Breast epithelium (tissue), 4 donors: ENCODE results near the gene GHR. TPM values are rescaled to one million over a fixed set of nuclear protein-coding genes. Genes with fewer than 3 reads are reported as not detected.

Experiments used
- DNase-seq, 2 donors: peaks; one replicate each; pipeline ENCODE4 v3.0.0-alpha.2; 2019; ENCODE audit warnings: low spot score in 2 of 2
- H3K27ac ChIP-seq, 2 donors: fragments of 200-600 bp; sonication (generic) in 1 of 2; one replicate each; pipeline ENCODE4 v1.5.1; 2016 to 2019; ENCODE audit warnings: mild to moderate bottlenecking in 1 of 2
- H3K27me3 ChIP-seq, 2 donors: fragments of 200-600 bp; sonication (generic) in 1 of 2; one replicate each; pipeline versions ENCODE4 v1.5.1 to v1.6.0; 2017 to 2019; ENCODE audit warnings: control low read depth in 1 of 2, mild to moderate bottlenecking in 1 of 2
- H3K36me3 ChIP-seq: fragments of 200-600 bp; one replicate; pipeline ENCODE4 v1.5.1; 2019
- H3K4me1 ChIP-seq, 2 donors: fragments of 200-600 bp; sonication (generic); one replicate each; pipeline ENCODE4 v1.5.1; 2016 to 2019; ENCODE audit warnings: control low read depth in 1 of 2
- H3K4me3 ChIP-seq, 3 donors: fragments of 200-600 bp; sonication (generic); 1 replicate in 2 of 3; 2 replicates in 1 of 3; pipeline ENCODE4 v1.5.1; 2016 to 2019; ENCODE audit warnings: mild to moderate bottlenecking in 3 of 3, moderate library complexity in 2 of 3
- H3K9me3 ChIP-seq, 2 donors: fragments of 200-600 bp; sonication (generic) in 1 of 2; one replicate each; pipeline ENCODE4 v1.5.1; 2016 to 2019; ENCODE audit warnings: control low read depth in 1 of 2
- POLR2A ChIP-seq: fragments of 450-650 bp; IDR thresholded peaks from one replicate; pipeline ENCODE4 v1.6.1; 2016; ENCODE audit warnings: antibody characterized with exemption, mild to moderate bottlenecking, moderate library complexity
- POLR2AphosphoS5 ChIP-seq, 3 donors: sonication (generic); formaldehyde crosslinking; IDR thresholded peaks; one replicate each; pipeline ENCODE4 v1.6.1; 2017; ENCODE audit warnings: antibody characterized with exemption in 3 of 3
- intact Hi-C: fragments of 100-400 bp; cut with DNase I; formaldehyde crosslinking; loops from one replicate; pipeline ENCODE4 v1.15.1; 2023; ENCODE audit warnings: low total_unique reads
- total RNA-seq, 3 donors: library from RNA; depleted of rRNA; stranded (reverse); fragments of >200 nt; gene quantifications; one replicate each; pipeline ENCODE4 v1.1.0, GENCODE V29; 2016
- TF ChIP-seq, protein P1 (sequence below), 3 donors: fragments of 450-650 bp; IDR thresholded peaks; one replicate each; pipeline ENCODE4 v1.5.1; 2016 to 2017; ENCODE audit warnings: antibody characterized with exemption in 3 of 3, mild to moderate bottlenecking in 3 of 3, moderate library complexity in 3 of 3

The GHR gene
- total RNA-seq, 3 donors from 2014 or later, result 25.6 to 234 (median 26.5) TPM

DNA sequence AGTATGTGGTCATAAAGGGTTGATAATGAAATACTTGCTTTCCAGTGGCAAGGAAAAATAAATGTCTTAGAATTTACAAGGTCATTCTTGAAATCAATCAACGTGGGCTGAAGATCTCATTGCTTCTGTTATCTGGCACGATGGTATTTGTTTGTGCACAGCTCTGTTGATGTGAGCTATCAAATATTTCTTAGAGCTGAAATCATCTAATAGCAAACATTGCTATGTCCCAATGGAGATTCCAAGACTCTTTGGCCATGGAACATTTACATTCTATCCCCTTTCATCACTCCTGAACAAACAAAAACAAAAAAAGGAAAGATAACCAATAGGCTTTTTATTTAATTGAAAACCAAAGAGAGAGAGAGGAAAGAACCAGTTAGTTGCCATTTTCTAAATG is 221.9 kb downstream of the GHR start:
- H3K27me3 ChIP-seq, result no peaks in the 10 kb centered on the region
- no peaks in the 10 kb centered on the region for H3K36me3 ChIP-seq
- intact Hi-C loops, result loop anchor here (2.0 kb wide), 1 partner anchor 52 kb away; no protein-coding TSS in a partner anchor
- H3K27ac ChIP-seq, result no peak overlapping the region
- H3K9me3 ChIP-seq, result no peaks in the 10 kb centered on the region
- TF ChIP-seq, protein P1, sequence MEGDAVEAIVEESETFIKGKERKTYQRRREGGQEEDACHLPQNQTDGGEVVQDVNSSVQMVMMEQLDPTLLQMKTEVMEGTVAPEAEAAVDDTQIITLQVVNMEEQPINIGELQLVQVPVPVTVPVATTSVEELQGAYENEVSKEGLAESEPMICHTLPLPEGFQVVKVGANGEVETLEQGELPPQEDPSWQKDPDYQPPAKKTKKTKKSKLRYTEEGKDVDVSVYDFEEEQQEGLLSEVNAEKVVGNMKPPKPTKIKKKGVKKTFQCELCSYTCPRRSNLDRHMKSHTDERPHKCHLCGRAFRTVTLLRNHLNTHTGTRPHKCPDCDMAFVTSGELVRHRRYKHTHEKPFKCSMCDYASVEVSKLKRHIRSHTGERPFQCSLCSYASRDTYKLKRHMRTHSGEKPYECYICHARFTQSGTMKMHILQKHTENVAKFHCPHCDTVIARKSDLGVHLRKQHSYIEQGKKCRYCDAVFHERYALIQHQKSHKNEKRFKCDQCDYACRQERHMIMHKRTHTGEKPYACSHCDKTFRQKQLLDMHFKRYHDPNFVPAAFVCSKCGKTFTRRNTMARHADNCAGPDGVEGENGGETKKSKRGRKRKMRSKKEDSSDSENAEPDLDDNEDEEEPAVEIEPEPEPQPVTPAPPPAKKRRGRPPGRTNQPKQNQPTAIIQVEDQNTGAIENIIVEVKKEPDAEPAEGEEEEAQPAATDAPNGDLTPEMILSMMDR (IDR thresholded peaks at IDR 0.05), result no peak
- TF ChIP-seq POLR2A, result no peak
- TF ChIP-seq POLR2AphosphoS5 (IDR thresholded peaks at IDR 0.05), result no peak
- H3K4me3 ChIP-seq, result no peak overlapping the region
- no peaks in the 10 kb centered on the region for H3K4me1 ChIP-seq
- no peak for DNase-seq

DNA sequence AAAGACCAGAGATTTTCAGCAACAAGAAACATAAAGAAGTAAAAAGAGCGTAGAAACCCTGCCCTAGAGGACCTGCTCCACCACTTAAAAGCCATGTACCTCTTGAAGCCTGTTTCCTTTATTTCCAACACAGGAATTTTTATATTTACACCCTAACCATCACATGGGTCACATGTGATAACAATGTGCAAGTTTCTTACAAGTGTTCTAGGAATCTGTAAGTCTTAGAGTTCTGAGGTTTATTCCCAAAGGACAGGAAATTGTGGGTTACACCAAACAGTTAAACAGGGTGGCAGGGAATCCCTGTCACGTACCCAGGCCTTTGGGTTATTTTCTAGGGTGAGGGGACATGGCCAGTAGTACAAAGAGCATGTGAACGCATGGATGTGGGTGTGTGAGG is 224.8 kb downstream of the GHR start:
- Histone ChIP-seq H3K27ac (no peak overlapping the region), H3K27me3 (no peaks in the 10 kb centered on the region), H3K9me3 (no peaks in the 10 kb centered on the region), H3K4me1 (no peaks in the 10 kb centered on the region), H3K4me3 (no peak overlapping the region), H3K36me3 (no peaks in the 10 kb centered on the region)
- no peak for DNase-seq
- TF ChIP-seq POLR2AphosphoS5 (IDR thresholded peaks at IDR 0.05) (no peak), POLR2A (no peak)
- TF ChIP-seq, protein P1 (IDR thresholded peaks at IDR 0.05), result no peak
- intact Hi-C loops, result no loop called here

DNA sequence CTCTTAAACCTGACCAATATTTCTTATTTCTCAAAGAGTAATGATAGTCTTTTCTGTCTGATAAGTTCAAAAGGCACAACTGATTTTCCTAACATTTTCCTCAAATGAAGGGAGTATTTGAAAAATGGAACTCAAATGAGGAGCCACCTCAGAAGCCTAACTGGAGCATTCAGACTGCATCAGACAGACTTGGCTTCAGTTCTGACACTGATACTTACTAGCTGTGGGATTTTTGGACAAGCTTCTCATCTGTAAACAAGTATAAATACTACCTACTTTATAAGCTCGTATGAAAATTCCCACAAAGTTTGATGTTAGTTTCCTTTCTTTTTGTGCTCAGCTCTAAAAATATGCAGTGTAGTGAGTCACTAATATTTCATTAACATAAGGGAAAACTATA is 225.7 kb downstream of the GHR start:
- no peaks in the 10 kb centered on the region for H3K4me1 ChIP-seq
- H3K4me3 ChIP-seq, result no peak overlapping the region
- no peaks in the 10 kb centered on the region for H3K36me3 ChIP-seq
- H3K27ac ChIP-seq, result no peak overlapping the region
- H3K9me3 ChIP-seq, result no peaks in the 10 kb centered on the region
- no peaks in the 10 kb centered on the region for H3K27me3 ChIP-seq
- DNase-seq, result no peak
- TF ChIP-seq POLR2A, result no peak
- TF ChIP-seq, protein P1 (IDR thresholded peaks at IDR 0.05), result no peak
- TF ChIP-seq POLR2AphosphoS5 (IDR thresholded peaks at IDR 0.05), result no peak
- intact Hi-C loops, result no loop called here

DNA sequence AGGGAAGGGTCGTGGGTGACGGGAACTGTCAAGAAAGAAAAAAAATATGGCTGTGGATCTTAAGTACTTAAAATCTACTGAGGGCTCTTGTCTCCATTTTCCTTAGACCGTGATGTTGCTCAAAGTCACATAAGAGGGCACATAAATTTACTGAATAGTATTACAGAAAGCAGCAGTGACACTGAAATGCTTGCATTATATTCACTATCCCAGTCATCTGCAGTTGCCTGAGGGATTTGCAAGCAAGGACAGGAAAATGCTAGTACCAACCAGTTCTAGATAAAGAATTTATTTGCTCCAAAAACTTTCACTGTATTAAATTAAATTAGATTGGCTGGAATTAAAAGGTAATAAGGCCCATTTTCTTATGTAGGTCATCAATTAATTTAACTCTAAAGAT is 226.8 kb downstream of the GHR start:
- intact Hi-C loops, result no loop called here
- H3K9me3 ChIP-seq, result no peaks in the 10 kb centered on the region

DNA sequence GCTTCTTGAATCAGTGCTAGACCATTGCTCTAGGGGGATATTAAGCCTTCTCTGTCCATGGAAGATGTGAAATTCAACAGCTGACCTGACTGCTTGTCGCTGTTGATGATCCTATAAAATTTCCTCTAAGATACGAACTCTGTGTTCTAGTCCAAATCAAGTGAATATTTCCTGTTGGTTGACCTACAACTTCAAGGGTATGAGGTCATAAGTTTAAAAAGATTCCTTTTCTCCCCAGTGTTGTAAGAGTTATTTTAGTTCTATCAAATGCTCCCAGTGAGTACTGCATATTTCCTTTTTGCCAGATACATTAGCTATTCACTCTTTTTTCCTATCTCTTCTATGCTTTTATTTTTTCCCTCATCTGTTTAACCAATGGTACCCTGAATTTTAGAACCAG is 230.5 kb downstream of the GHR start:
- Histone ChIP-seq H3K9me3 (no peaks in the 10 kb centered on the region), H3K27me3 (no peaks in the 10 kb centered on the region), H3K36me3 (no peaks in the 10 kb centered on the region), H3K4me3 (no peak overlapping the region), H3K4me1 (peaks cover 0 to 4% of the 10 kb centered on the region in 2 donors), H3K27ac (no peak overlapping the region)
- no peak for TF ChIP-seq POLR2AphosphoS5 (IDR thresholded peaks at IDR 0.05)
- TF ChIP-seq, protein P1 (IDR thresholded peaks at IDR 0.05), result no peak
- no peak for TF ChIP-seq POLR2A
- intact Hi-C loops, result no loop called here
- no peak for DNase-seq

More for the DNA sequence above, 226.8 kb downstream of the GHR start:
- no peaks in the 10 kb centered on the region for H3K27me3 ChIP-seq
- H3K4me3 ChIP-seq, result no peak overlapping the region
- no peak overlapping the region for H3K27ac ChIP-seq
- no peaks in the 10 kb centered on the region for H3K36me3 ChIP-seq
- H3K4me1 ChIP-seq, result no peaks in the 10 kb centered on the region
- DNase-seq, result no peak
- no peak for TF ChIP-seq POLR2A
- TF ChIP-seq, protein P1 (IDR thresholded peaks at IDR 0.05), result no peak
- no peak for TF ChIP-seq POLR2AphosphoS5 (IDR thresholded peaks at IDR 0.05)
